Measurements from ENCODE around the gene EIF2D.

DNA sequence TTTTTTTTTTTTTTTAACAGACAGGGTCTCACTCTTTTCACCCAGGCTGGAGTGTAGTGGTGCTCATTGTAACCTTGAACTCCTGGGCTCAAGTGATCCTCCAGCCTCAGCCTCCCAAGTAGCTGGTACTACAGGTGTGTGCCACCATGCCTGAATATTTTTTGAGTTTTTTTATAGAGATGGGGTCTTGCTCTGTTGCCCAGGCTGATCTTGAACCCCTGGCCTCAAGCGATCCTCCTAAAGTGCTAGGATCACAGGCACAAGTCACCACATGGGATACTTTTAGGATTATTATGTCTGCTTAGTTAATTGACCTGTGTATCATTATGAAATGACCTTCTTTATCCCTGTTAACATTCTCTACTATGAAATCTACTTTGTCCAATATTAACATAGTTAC lies 66.9 kb downstream of the EIF2D start:
- no peak for TF ChIP-seq POLR2AphosphoS5 (IDR thresholded peaks at IDR 0.05)
- TF ChIP-seq, protein P1, sequence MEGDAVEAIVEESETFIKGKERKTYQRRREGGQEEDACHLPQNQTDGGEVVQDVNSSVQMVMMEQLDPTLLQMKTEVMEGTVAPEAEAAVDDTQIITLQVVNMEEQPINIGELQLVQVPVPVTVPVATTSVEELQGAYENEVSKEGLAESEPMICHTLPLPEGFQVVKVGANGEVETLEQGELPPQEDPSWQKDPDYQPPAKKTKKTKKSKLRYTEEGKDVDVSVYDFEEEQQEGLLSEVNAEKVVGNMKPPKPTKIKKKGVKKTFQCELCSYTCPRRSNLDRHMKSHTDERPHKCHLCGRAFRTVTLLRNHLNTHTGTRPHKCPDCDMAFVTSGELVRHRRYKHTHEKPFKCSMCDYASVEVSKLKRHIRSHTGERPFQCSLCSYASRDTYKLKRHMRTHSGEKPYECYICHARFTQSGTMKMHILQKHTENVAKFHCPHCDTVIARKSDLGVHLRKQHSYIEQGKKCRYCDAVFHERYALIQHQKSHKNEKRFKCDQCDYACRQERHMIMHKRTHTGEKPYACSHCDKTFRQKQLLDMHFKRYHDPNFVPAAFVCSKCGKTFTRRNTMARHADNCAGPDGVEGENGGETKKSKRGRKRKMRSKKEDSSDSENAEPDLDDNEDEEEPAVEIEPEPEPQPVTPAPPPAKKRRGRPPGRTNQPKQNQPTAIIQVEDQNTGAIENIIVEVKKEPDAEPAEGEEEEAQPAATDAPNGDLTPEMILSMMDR (IDR thresholded peaks at IDR 0.05) = no peak
- no peak for TF ChIP-seq EP300 (IDR thresholded peaks at IDR 0.05; ENCODE audit: low read depth)
- TF ChIP-seq POLR2A (IDR thresholded peaks at IDR 0.05) = no peak

Measured in transverse colon (tissue), 4 donors.